ENCODE measurements around the gene TUBB2B.

GRCh38 chr6:3232017-3232945, 4.8 kb upstream of the TUBB2B start:
- TF ChIP-seq, protein P1, sequence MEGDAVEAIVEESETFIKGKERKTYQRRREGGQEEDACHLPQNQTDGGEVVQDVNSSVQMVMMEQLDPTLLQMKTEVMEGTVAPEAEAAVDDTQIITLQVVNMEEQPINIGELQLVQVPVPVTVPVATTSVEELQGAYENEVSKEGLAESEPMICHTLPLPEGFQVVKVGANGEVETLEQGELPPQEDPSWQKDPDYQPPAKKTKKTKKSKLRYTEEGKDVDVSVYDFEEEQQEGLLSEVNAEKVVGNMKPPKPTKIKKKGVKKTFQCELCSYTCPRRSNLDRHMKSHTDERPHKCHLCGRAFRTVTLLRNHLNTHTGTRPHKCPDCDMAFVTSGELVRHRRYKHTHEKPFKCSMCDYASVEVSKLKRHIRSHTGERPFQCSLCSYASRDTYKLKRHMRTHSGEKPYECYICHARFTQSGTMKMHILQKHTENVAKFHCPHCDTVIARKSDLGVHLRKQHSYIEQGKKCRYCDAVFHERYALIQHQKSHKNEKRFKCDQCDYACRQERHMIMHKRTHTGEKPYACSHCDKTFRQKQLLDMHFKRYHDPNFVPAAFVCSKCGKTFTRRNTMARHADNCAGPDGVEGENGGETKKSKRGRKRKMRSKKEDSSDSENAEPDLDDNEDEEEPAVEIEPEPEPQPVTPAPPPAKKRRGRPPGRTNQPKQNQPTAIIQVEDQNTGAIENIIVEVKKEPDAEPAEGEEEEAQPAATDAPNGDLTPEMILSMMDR (IDR thresholded peaks at IDR 0.05) = no peak
- no peak for TF ChIP-seq POLR2A (IDR thresholded peaks at IDR 0.05)
- TF ChIP-seq EP300 (IDR thresholded peaks at IDR 0.05) = no peak
- no peak for TF ChIP-seq POLR2AphosphoS5 (IDR thresholded peaks at IDR 0.05)

Data from suprapubic skin (tissue), 4 donors.